WTC11 (cell line): Measurements from ENCODE around the gene DNMT3A. TPM values are rescaled to one million over a fixed set of nuclear protein-coding genes. Genes with fewer than 3 reads are reported as not detected.

Source experiments
- ATAC-seq: fragments of 200-7000 bp; cut with Tn5 transposase; 2 replicates; pipeline ENCODE4 v1.10.0; 2021; ENCODE audit warnings: mild to moderate bottlenecking, moderate library complexity
- CTCF ChIA-PET: fragments of 300-600 bp; sonication (Branson Sonifier 250); formaldehyde crosslinking; loops from one replicate; lab custom pipeline; 2021; ENCODE audit warnings: antibody characterized with exemption; lab: Charles Lee
- POLR2A ChIA-PET: fragments of 350-600 bp; sonication (Branson Sonifier 250); formaldehyde crosslinking; loops from one replicate; lab custom pipeline; 2021; ENCODE audit warnings: antibody characterized with exemption; lab: Charles Lee
- DNase-seq: peaks from one replicate; pipeline ENCODE4 v3.0.0; 2021; ENCODE audit warnings: low spot score
- H3K27ac Mint-ChIP-seq: 2 replicates; pipeline ENCODE4 v1.8.0; 2021; ENCODE audit warnings: mixed read lengths
- H3K27me3 Mint-ChIP-seq: 2 replicates; pipeline ENCODE4 v1.8.0; 2021; ENCODE audit warnings: low read depth, mild to moderate bottlenecking, moderate library complexity, mixed read lengths
- H3K36me3 Mint-ChIP-seq: 2 replicates; pipeline ENCODE4 v1.8.0; 2021; ENCODE audit warnings: mixed read lengths
- H3K4me1 Mint-ChIP-seq: 2 replicates; pipeline ENCODE4 v1.8.0; 2022; ENCODE audit warnings: mixed read lengths
- H3K4me3 Mint-ChIP-seq: 2 replicates; pipeline ENCODE4 v1.8.0; 2021; ENCODE audit warnings: mild to moderate bottlenecking, moderate library complexity, mixed read lengths
- H3K9me3 Mint-ChIP-seq: 2 replicates; pipeline ENCODE4 v1.8.0; 2021; ENCODE audit warnings: mixed read lengths
- E2F4 ChIP-seq: sonication (generic); formaldehyde crosslinking; IDR thresholded peaks from 2 replicates; pipeline ENCODE4 v1.8.1; 2022; ENCODE audit warnings: low read depth, mild to moderate bottlenecking, moderate library complexity, missing genetic modification reagents, borderline replicate concordance
- IRF2 ChIP-seq: sonication (generic); formaldehyde crosslinking; IDR thresholded peaks from 2 replicates; pipeline ENCODE4 v1.8.0; 2022; ENCODE audit warnings: low read depth, missing genetic modification reagents, borderline replicate concordance
- JUN ChIP-seq: sonication (generic); formaldehyde crosslinking; IDR thresholded peaks from 2 replicates; pipeline ENCODE4 v1.8.0; 2023; ENCODE audit warnings: mild to moderate bottlenecking, missing genetic modification reagents
- KAT7 ChIP-seq: sonication (generic); formaldehyde crosslinking; IDR thresholded peaks from 2 replicates; pipeline ENCODE4 v1.8.1; 2023; ENCODE audit warnings: missing genetic modification reagents, mild to moderate bottlenecking, borderline replicate concordance
- MAX ChIP-seq: sonication (generic); formaldehyde crosslinking; IDR thresholded peaks from 2 replicates; pipeline ENCODE4 v1.8.0; 2022; ENCODE audit warnings: mild to moderate bottlenecking, missing genetic modification reagents
- NR1H2 ChIP-seq: sonication (generic); formaldehyde crosslinking; IDR thresholded peaks from 2 replicates; pipeline ENCODE4 v1.9.0; 2021; ENCODE audit warnings: mild to moderate bottlenecking, moderate library complexity, missing genetic modification reagents
- NR3C1 ChIP-seq: sonication (generic); formaldehyde crosslinking; conservative IDR thresholded peaks from 2 replicates; pipeline ENCODE4 v1.8.1; 2023; ENCODE audit warnings: low read depth, mild to moderate bottlenecking, missing genetic modification reagents
- SMAD3 ChIP-seq: sonication (generic); formaldehyde crosslinking; IDR thresholded peaks from 2 replicates; pipeline ENCODE4 v1.8.0; 2022; ENCODE audit warnings: missing genetic modification reagents, mild to moderate bottlenecking, borderline replicate concordance
- SP1 ChIP-seq: sonication (generic); formaldehyde crosslinking; conservative IDR thresholded peaks from 2 replicates; pipeline ENCODE4 v1.8.1; 2022; ENCODE audit warnings: missing genetic modification reagents
- TEAD1 ChIP-seq: sonication (generic); formaldehyde crosslinking; IDR thresholded peaks from 2 replicates; pipeline ENCODE4 v1.8.0; 2022; ENCODE audit warnings: mild to moderate bottlenecking, missing genetic modification reagents
- TEAD4 ChIP-seq: sonication (generic); formaldehyde crosslinking; IDR thresholded peaks from 2 replicates; pipeline ENCODE4 v1.8.0; 2022; ENCODE audit warnings: mild to moderate bottlenecking, missing genetic modification reagents
- ZNF138 ChIP-seq: sonication (generic); formaldehyde crosslinking; conservative IDR thresholded peaks from 2 replicates; pipeline ENCODE4 v1.8.1; 2022; ENCODE audit warnings: mild to moderate bottlenecking, moderate library complexity, missing genetic modification reagents
- ZNF281 ChIP-seq: sonication (generic); formaldehyde crosslinking; IDR thresholded peaks from 2 replicates; pipeline ENCODE4 v1.8.0; 2023; ENCODE audit warnings: mild to moderate bottlenecking, missing genetic modification reagents
- ZNF423 ChIP-seq: fragments of 250-450 bp; sonication (Bioruptor Pico); IDR thresholded peaks from 2 replicates; pipeline ENCODE4 v2.1.2; 2022; ENCODE audit warnings: mild to moderate bottlenecking, moderate library complexity
- ZNF425 ChIP-seq: fragments of 250-450 bp; sonication (Bioruptor Pico); conservative IDR thresholded peaks from 2 replicates; pipeline ENCODE4 v1.9.0; 2021; ENCODE audit warnings: mild to moderate bottlenecking
- ZNF532 ChIP-seq: fragments of 250-450 bp; sonication (Bioruptor Pico); IDR thresholded peaks from 2 replicates; pipeline ENCODE4 v1.9.0; 2021; ENCODE audit warnings: mild to moderate bottlenecking, borderline replicate concordance
- ZNF671 ChIP-seq: fragments of 250-450 bp; sonication (Bioruptor Pico); IDR thresholded peaks from 2 replicates; pipeline ENCODE4 v1.8.0; 2021; ENCODE audit warnings: mild to moderate bottlenecking
- total RNA-seq: library from RNA; stranded (reverse); gene quantifications from 3 replicates; pipeline ENCODE4 v1.2.3, GENCODE V29; 2021
- TF ChIP-seq, protein P1 (sequence below): sonication (generic); formaldehyde crosslinking; IDR thresholded peaks from 2 replicates; pipeline ENCODE4 v1.8.1; 2023; ENCODE audit warnings: mild to moderate bottlenecking, missing genetic modification reagents, moderate library complexity
- TF ChIP-seq, protein P2 (sequence below): sonication (generic); formaldehyde crosslinking; IDR thresholded peaks from 2 replicates; pipeline ENCODE4 v1.8.1; 2022; ENCODE audit warnings: missing genetic modification reagents, borderline replicate concordance

DNMT3A gene
- total RNA-seq, 1 experiment from 2014 or later: 154 TPM

DNA sequence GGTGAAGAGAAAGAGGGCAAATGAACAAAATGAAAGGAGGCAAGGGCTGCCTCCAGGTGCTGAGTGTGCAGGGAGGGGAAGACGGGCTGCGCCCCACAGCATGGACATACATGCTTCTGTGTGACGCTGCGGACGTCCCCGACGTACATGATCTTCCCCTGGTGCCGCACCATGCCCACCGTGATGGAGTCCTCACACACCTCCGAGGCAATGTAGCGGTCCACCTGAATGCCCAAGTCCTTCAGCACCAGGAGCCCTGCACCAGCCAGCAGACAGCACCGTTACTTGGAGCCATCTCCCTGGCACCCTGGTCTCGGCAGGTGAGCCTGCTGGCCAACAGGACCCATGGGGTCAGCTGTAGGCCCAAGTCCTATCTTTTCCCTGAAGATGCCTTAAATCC is 100.3 kb downstream of the DNMT3A start:
- CTCF ChIA-PET: interaction anchor here (1.3 kb wide), 1 partner anchor 36 kb away, joined by 4 read pairs; no protein-coding TSS in a partner anchor
- POLR2A ChIA-PET: interaction anchor here (0.8 kb wide), 1 partner anchor 1468 kb away, joined by 3 read pairs; no protein-coding TSS in a partner anchor
- peaks cover 95% of the 10 kb centered on the region for H3K36me3 Mint-ChIP-seq
- no peak overlapping the region for H3K27ac Mint-ChIP-seq
- no peak for ATAC-seq
- no peaks in the 10 kb centered on the region for H3K4me1 Mint-ChIP-seq
- TF ChIP-seq TEAD1 (CRISPR knock-in tag) (no peak), SMAD3 (CRISPR knock-in tag) (no peak), ZNF532 (CRISPR knock-in tag) (no peak), ZNF281 (CRISPR knock-in tag) (no peak), SP1 (CRISPR knock-in tag) (no peak), E2F4 (no peak), IRF2 (CRISPR knock-in tag) (no peak), TEAD4 (CRISPR knock-in tag) (no peak), ZNF423 (no peak), ZNF671 (CRISPR knock-in tag) (no peak), ZNF138 (no peak), NR3C1 (CRISPR knock-in tag) (no peak), NR1H2 (CRISPR knock-in tag) (no peak), KAT7 (CRISPR knock-in tag) (no peak), JUN (no peak), MAX (CRISPR knock-in tag) (no peak), ZNF425 (CRISPR knock-in tag) (no peak)
- TF ChIP-seq, protein P1, sequence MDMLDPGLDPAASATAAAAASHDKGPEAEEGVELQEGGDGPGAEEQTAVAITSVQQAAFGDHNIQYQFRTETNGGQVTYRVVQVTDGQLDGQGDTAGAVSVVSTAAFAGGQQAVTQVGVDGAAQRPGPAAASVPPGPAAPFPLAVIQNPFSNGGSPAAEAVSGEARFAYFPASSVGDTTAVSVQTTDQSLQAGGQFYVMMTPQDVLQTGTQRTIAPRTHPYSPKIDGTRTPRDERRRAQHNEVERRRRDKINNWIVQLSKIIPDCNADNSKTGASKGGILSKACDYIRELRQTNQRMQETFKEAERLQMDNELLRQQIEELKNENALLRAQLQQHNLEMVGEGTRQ (CRISPR knock-in tag): no peak
- TF ChIP-seq, protein P2, sequence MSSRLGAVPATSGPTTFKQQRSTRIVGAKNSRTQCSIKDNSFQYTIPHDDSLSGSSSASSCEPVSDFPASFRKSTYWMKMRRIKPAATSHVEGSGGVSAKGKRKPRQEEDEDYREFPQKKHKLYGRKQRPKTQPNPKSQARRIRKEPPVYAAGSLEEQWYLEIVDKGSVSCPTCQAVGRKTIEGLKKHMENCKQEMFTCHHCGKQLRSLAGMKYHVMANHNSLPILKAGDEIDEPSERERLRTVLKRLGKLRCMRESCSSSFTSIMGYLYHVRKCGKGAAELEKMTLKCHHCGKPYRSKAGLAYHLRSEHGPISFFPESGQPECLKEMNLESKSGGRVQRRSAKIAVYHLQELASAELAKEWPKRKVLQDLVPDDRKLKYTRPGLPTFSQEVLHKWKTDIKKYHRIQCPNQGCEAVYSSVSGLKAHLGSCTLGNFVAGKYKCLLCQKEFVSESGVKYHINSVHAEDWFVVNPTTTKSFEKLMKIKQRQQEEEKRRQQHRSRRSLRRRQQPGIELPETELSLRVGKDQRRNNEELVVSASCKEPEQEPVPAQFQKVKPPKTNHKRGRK (CRISPR knock-in tag): no peak
- TF ChIP-seq, all 79 proteins: peak for 0
- Mint-ChIP-seq H3K9me3 (no peaks in the 10 kb centered on the region), H3K4me3 (no peak overlapping the region), H3K27me3 (no peaks in the 10 kb centered on the region)
- DNase-seq: no peak
